WTC11 (cell line): Measurements from ENCODE around the gene CDC37L1. TPM values are rescaled to one million over a fixed set of nuclear protein-coding genes. Genes with fewer than 3 reads are reported as not detected.

Experiments used
- ATF1 ChIP-seq: sonication (generic); formaldehyde crosslinking; IDR thresholded peaks from 2 replicates; pipeline ENCODE4 v1.8.1; 2023; ENCODE audit warnings: mild to moderate bottlenecking, moderate library complexity, missing genetic modification reagents
- CREB1 ChIP-seq: sonication (generic); formaldehyde crosslinking; IDR thresholded peaks from 2 replicates; pipeline ENCODE4 v1.8.0; 2023; ENCODE audit warnings: mild to moderate bottlenecking, missing genetic modification reagents
- E2F1 ChIP-seq: sonication (generic); formaldehyde crosslinking; IDR thresholded peaks from 2 replicates; pipeline ENCODE4 v1.8.0; 2022; ENCODE audit warnings: mild to moderate bottlenecking, missing genetic modification reagents
- E2F4 ChIP-seq: sonication (generic); formaldehyde crosslinking; IDR thresholded peaks from 2 replicates; pipeline ENCODE4 v1.8.1; 2022; ENCODE audit warnings: low read depth, mild to moderate bottlenecking, moderate library complexity, missing genetic modification reagents, borderline replicate concordance
- E2F5 ChIP-seq: sonication (generic); formaldehyde crosslinking; IDR thresholded peaks from 2 replicates; pipeline ENCODE4 v1.8.1; 2022; ENCODE audit warnings: mild to moderate bottlenecking, moderate library complexity, missing genetic modification reagents
- FOXP1 ChIP-seq: sonication (generic); formaldehyde crosslinking; IDR thresholded peaks from 2 replicates; pipeline ENCODE4 v1.8.0; 2022; ENCODE audit warnings: missing genetic modification reagents, mild to moderate bottlenecking, moderate library complexity, borderline replicate concordance
- FOXP4 ChIP-seq: sonication (generic); formaldehyde crosslinking; IDR thresholded peaks from 2 replicates; pipeline ENCODE4 v1.8.0; 2022; ENCODE audit warnings: mild to moderate bottlenecking, missing genetic modification reagents
- GABPB1 ChIP-seq: sonication (generic); formaldehyde crosslinking; IDR thresholded peaks from 2 replicates; pipeline ENCODE4 v1.8.1; 2023; ENCODE audit warnings: mild to moderate bottlenecking, missing genetic modification reagents
- MAX ChIP-seq: sonication (generic); formaldehyde crosslinking; IDR thresholded peaks from 2 replicates; pipeline ENCODE4 v1.8.0; 2022; ENCODE audit warnings: mild to moderate bottlenecking, missing genetic modification reagents
- MLX ChIP-seq: sonication (generic); formaldehyde crosslinking; IDR thresholded peaks from 2 replicates; pipeline ENCODE4 v1.8.1; 2023; ENCODE audit warnings: mild to moderate bottlenecking, missing genetic modification reagents, moderate library complexity
- NFATC4 ChIP-seq: fragments of 250-450 bp; sonication (Bioruptor Pico); IDR thresholded peaks from 2 replicates; pipeline ENCODE4 v1.9.0; 2021; ENCODE audit warnings: mild to moderate bottlenecking
- NR2C2 ChIP-seq: sonication (generic); formaldehyde crosslinking; IDR thresholded peaks from 2 replicates; pipeline ENCODE4 v1.8.0; 2022; ENCODE audit warnings: mild to moderate bottlenecking, missing genetic modification reagents
- PREB ChIP-seq: sonication (generic); formaldehyde crosslinking; IDR thresholded peaks from 2 replicates; pipeline ENCODE4 v1.8.1; 2022; ENCODE audit warnings: mild to moderate bottlenecking, missing genetic modification reagents, moderate library complexity, borderline replicate concordance
- TEAD4 ChIP-seq: sonication (generic); formaldehyde crosslinking; IDR thresholded peaks from 2 replicates; pipeline ENCODE4 v1.8.0; 2022; ENCODE audit warnings: mild to moderate bottlenecking, missing genetic modification reagents
- TP53 ChIP-seq: sonication (generic); formaldehyde crosslinking; IDR thresholded peaks from 2 replicates; pipeline ENCODE4 v1.8.1; 2023; ENCODE audit warnings: mild to moderate bottlenecking, missing genetic modification reagents
- USF2 ChIP-seq: sonication (generic); formaldehyde crosslinking; IDR thresholded peaks from 2 replicates; pipeline ENCODE4 v1.8.1; 2023; ENCODE audit warnings: mild to moderate bottlenecking, missing genetic modification reagents, moderate library complexity
- ZNF138 ChIP-seq: sonication (generic); formaldehyde crosslinking; conservative IDR thresholded peaks from 2 replicates; pipeline ENCODE4 v1.8.1; 2022; ENCODE audit warnings: mild to moderate bottlenecking, moderate library complexity, missing genetic modification reagents
- ZNF232 ChIP-seq: sonication (generic); formaldehyde crosslinking; IDR thresholded peaks from 2 replicates; pipeline ENCODE4 v1.8.0; 2022; ENCODE audit warnings: mild to moderate bottlenecking, missing genetic modification reagents
- ZNF263 ChIP-seq: sonication (generic); formaldehyde crosslinking; IDR thresholded peaks from 2 replicates; pipeline ENCODE4 v1.8.1; 2022; ENCODE audit warnings: low read depth, mild to moderate bottlenecking, moderate library complexity, missing genetic modification reagents
- ZNF396 ChIP-seq: fragments of 250-450 bp; sonication (Bioruptor Pico); IDR thresholded peaks from 2 replicates; pipeline ENCODE4 v1.8.0; 2021; ENCODE audit warnings: mild to moderate bottlenecking, moderate library complexity, borderline replicate concordance
- ZNF425 ChIP-seq: fragments of 250-450 bp; sonication (Bioruptor Pico); conservative IDR thresholded peaks from 2 replicates; pipeline ENCODE4 v1.9.0; 2021; ENCODE audit warnings: mild to moderate bottlenecking
- ZSCAN18 ChIP-seq: fragments of 250-450 bp; sonication (Bioruptor Pico); IDR thresholded peaks from 2 replicates; pipeline ENCODE4 v2.1.2; 2022; ENCODE audit warnings: mild to moderate bottlenecking, moderate library complexity
- total RNA-seq: library from RNA; stranded (reverse); gene quantifications from 3 replicates; pipeline ENCODE4 v1.2.3, GENCODE V29; 2021

Gene CDC37L1
- total RNA-seq, 1 experiment from 2014 or later: 20.1 TPM

- TF ChIP-seq USF2 (peak; percentile 44), GABPB1 (CRISPR knock-in tag) (peak; percentile 66), ZNF232 (CRISPR knock-in tag) (no peak), E2F1 (CRISPR knock-in tag) (no peak), PREB (CRISPR knock-in tag) (no peak), E2F4 (CRISPR knock-in tag) (no peak), ZSCAN18 (CRISPR knock-in tag) (no peak), CREB1 (CRISPR knock-in tag) (0 out of 2 replicates have a peak, but pooled peaks have one; percentile 27), NFATC4 (no peak), ZNF263 (CRISPR knock-in tag) (0 out of 2 replicates have a peak, but pooled peaks have one; percentile 50), MLX (CRISPR knock-in tag) (0 out of 2 replicates have a peak, but pooled peaks have one; percentile 67), TEAD4 (CRISPR knock-in tag) (no peak), FOXP1 (CRISPR knock-in tag) (peak; percentile 66; the same call in 1 of the 2 replicates), ZNF396 (CRISPR knock-in tag) (no peak), MAX (CRISPR knock-in tag) (no peak; the same call in 1 of the 2 replicates), ZNF425 (no peak), FOXP4 (CRISPR knock-in tag) (no peak), TP53 (peak; percentile 61; the same call in 1 of the 2 replicates), E2F5 (CRISPR knock-in tag) (peak; percentile 74; the same call in 1 of the 2 replicates), NR2C2 (CRISPR knock-in tag) (no peak), ATF1 (CRISPR knock-in tag) (no peak), ZNF138 (CRISPR knock-in tag) (peak; percentile 55; the same call in 1 of the 2 replicates)
Observed at GRCh38 chr9:4662108-4662988, 17.0 kb upstream of the CDC37L1 start, which contains the start of gene PLPP6 (continued).
